Kidney epithelial cell (primary cell): ENCODE results near the gene AOAH. TPM values are rescaled to one million over a fixed set of nuclear protein-coding genes. Genes with fewer than 3 reads are reported as not detected.
"Not testable (repeated sequence)": the region's sequence is repeated elsewhere in the genome, so short reads cannot be mapped to it uniquely, and the experiment has no call there.

ENCODE experiments used
- DNase-seq: peaks from one replicate; pipeline ENCODE4 v3.0.0-alpha.2; 2010; ENCODE audit warnings: low read depth
- H3K27me3 ChIP-seq: 2 replicates; pipeline ENCODE4 v1.6.0; 2011; ENCODE audit warnings: low read length; ENCODE audit not compliant: control insufficient read depth, insufficient read depth
- H3K36me3 ChIP-seq: 2 replicates; pipeline ENCODE4 v1.5.1; 2011; ENCODE audit warnings: low read length; ENCODE audit not compliant: control insufficient read depth, insufficient read depth
- H3K4me3 ChIP-seq: 2 replicates; pipeline ENCODE4 v1.5.1; 2011; ENCODE audit warnings: low read depth, mild to moderate bottlenecking, control low read depth, low read length
- CTCF ChIP-seq: IDR thresholded peaks from 2 replicates; pipeline ENCODE4 v1.5.1; 2011; ENCODE audit warnings: mild to moderate bottlenecking, moderate library complexity, low read length, control low read depth, inconsistent platforms; ENCODE audit not compliant: insufficient read depth, poor library complexity, severe bottlenecking
- total RNA-seq: library from RNA; depleted of rRNA; stranded (reverse); fragments of >200 nt; gene quantifications from 2 replicates; pipeline ENCODE4 v1.2.3, GENCODE V29; 2015

Gene AOAH
- total RNA-seq, 1 donor from 2014 or later = 4.4 TPM

DNA sequence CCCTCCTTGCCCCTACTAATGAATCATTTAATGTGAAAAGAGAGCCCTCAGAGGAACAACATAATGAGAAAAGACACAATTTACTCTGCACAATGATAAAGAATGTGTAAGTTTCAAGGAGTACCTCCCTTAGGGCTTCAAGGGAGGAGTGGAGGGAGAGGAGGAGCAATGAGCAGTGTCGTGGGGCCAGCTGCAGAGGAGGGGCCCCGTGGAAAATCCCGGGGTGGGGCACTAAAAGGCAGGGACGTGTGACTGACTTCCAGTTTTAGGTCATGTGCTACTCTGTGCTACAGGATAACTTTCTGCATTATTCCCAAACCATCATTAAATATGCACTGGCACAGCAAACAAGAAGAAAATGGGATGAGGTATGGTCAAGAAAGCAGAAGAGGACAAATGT, 226.5 kb downstream of the AOAH start:
- Histone ChIP-seq H3K27me3 (no peaks in the 10 kb centered on the region), H3K4me3 (no peak overlapping the region), H3K36me3 (no peaks in the 10 kb centered on the region)
- TF ChIP-seq CTCF = no peak
- no peak for DNase-seq

DNA sequence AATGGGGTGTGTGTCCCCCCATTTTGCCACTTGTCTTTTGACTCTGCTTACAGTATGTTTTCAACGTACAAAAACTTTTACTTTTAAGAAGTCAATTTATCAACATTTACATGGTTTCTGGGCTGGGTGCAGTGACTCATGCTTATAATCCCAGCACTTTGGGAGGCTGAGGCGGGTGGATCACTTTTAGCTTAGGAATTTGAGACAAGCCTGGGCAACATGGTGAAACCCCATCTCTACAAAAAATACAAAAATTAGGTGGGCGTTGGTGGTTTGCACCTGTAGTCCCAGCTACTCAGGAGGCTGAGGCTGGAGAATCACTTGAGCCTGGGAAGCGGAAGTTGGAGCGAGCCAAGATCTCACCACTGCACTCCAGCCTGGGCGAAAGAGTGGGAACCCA, 227.1 kb downstream of the AOAH start:
- not testable (repeated sequence) for H3K4me3 ChIP-seq

GRCh38 chr7:36496576-36496975, 227.7 kb downstream of the AOAH start:
- no peak for TF ChIP-seq CTCF
- H3K4me3 ChIP-seq = no peak overlapping the region
- no peaks in the 10 kb centered on the region for H3K36me3 ChIP-seq
- no peaks in the 10 kb centered on the region for H3K27me3 ChIP-seq
- DNase-seq = no peak

More for the DNA sequence above, 227.1 kb downstream of the AOAH start:
- H3K36me3 ChIP-seq, DNase-seq, H3K27me3 ChIP-seq: not testable (repeated sequence)

DNA sequence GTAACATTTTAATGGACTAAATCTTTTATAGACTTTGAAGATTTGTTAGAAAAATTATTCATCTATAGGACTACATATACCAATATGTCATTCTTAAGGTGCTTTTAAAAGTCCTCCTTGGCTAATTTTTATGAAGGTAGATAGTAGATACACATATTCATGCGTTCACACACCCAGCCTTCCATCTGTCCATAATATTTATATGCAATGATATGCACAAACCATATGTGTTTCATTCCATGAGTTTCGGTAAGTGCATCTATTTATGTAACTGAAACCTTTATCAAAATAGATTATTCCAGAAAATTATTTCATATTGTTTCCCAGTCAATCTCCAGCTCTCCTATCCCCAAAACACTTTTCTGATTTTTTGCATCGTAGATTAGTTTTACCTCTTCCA, 233.0 kb downstream of the AOAH start:
- DNase-seq = no peak
- no peak for TF ChIP-seq CTCF
- H3K27me3 ChIP-seq = no peaks in the 10 kb centered on the region
- H3K36me3 ChIP-seq = no peaks in the 10 kb centered on the region
- H3K4me3 ChIP-seq = no peak overlapping the region

DNA sequence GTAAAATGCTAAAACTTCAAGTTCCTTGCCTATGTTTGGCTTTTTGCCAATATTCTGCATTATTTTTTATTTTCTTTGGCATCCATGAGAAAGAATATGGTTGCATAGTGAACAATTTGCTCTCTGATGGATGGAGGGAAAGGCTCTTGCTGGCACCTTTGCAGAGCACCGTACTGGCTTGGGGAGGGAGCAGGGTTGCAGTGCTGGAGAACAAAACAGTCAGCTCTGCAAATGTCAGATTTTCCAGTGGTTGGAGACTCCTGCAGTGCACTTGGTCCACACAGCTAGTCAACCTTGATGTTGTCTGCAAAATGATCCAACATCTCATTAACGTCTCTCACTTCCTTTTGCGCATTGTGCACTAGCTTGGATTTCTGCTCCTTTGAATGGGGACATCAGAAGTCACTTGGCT, 233.9 kb downstream of the AOAH start:
- no peak for TF ChIP-seq CTCF
- H3K4me3 ChIP-seq = no peak overlapping the region
- DNase-seq = no peak
- no peaks in the 10 kb centered on the region for H3K36me3 ChIP-seq
- no peaks in the 10 kb centered on the region for H3K27me3 ChIP-seq

DNA sequence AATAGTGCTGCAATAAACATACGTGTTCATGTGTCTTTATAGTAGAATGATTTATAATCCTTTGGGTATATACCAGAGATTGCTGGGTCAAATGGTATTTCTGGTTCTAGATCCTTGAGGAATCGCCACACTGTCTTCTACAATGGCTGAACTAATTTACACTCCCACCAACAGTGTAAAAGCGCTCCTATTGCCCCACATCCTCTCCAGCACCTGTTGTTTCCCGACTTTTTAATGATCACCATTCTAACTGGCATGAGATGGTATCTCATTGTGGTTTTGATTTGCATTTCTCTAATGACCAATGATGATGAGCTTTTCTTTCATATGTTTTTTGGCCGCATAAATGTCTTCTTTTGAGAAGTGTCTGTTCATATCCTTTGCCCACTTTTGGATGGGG, 235.6 kb downstream of the AOAH start:
- H3K4me3 ChIP-seq, H3K27me3 ChIP-seq, DNase-seq, H3K36me3 ChIP-seq: not testable (repeated sequence)

DNA sequence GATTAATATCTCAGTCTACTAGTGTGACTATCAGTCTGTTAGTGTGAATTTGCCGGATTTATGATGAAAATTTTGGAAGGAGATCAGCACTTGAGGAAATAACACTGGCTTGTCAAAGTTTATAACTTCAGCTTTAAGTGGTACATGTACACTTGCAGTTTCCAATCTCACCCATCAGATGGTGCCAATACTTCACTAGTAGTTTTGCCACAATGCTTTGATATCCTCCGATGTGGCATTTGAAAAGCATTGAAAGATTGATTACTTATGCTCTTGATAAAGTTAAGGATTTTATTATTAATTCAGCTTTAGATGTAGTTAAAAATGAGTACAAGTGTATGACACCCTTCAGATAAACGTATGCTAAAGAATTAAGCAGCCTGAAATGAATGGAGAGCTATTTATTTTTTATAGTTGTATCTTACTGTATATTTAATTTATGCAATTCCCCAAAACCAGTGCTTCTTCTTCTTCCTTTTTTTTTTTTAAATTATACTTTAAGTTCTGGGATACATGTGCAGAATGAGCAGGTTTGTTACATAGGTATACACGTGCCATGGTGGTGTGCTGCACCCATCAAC, 236.4 kb downstream of the AOAH start:
- peak; percentile 23 for DNase-seq
- TF ChIP-seq CTCF = peak; percentile 68
- Histone ChIP-seq H3K27me3 (no peaks in the 10 kb centered on the region), H3K4me3 (no peak overlapping the region), H3K36me3 (no peaks in the 10 kb centered on the region)
